HepG2 (cell line): ENCODE measurements around the gene KATNB1. TPM values are rescaled to one million over a fixed set of nuclear protein-coding genes. Genes with fewer than 3 reads are reported as not detected.

Source experiments
- ARID3A ChIP-seq: IDR thresholded peaks from 2 replicates; pipeline ENCODE4 v1.6.1; 2012; ENCODE audit warnings: low read depth, low read length, improper control_type of control experiment
- FLYWCH1 ChIP-seq: sonication (generic); formaldehyde crosslinking; IDR thresholded peaks from 2 replicates; pipeline ENCODE4 v1.8.1; 2023; ENCODE audit warnings: mild to moderate bottlenecking, missing genetic modification reagents
- HDAC2 ChIP-seq: sonication (generic); formaldehyde crosslinking; IDR thresholded peaks from 2 replicates; pipeline ENCODE4 v1.4.0; 2020; ENCODE audit warnings: missing genetic modification reagents
- IRX3 ChIP-seq: sonication (generic); formaldehyde crosslinking; IDR thresholded peaks from 2 replicates; pipeline ENCODE4 v1.8.1; 2023; ENCODE audit warnings: mild to moderate bottlenecking, low read depth, missing genetic modification reagents, borderline replicate concordance
- LBX2 ChIP-seq: sonication (generic); formaldehyde crosslinking; IDR thresholded peaks from 2 replicates; pipeline ENCODE4 v1.5.0; 2020; ENCODE audit warnings: missing genetic modification reagents, mild to moderate bottlenecking, borderline replicate concordance
- MTA3 ChIP-seq: sonication (generic); formaldehyde crosslinking; IDR thresholded peaks from 2 replicates; pipeline ENCODE4 v1.4.0; 2020; ENCODE audit warnings: missing genetic modification reagents
- SAFB2 ChIP-seq: sonication (generic); formaldehyde crosslinking; IDR thresholded peaks from 2 replicates; pipeline ENCODE4 v1.5.1; 2020; ENCODE audit warnings: missing genetic modification reagents, low read depth, mild to moderate bottlenecking, borderline replicate concordance
- SP2 ChIP-seq: sonication (generic); formaldehyde crosslinking; IDR thresholded peaks from 2 replicates; pipeline ENCODE4 v1.5.1; 2020; ENCODE audit warnings: mild to moderate bottlenecking, missing genetic modification reagents
- SYNCRIP ChIP-seq: fragments of 200-400 bp; formaldehyde crosslinking; IDR thresholded peaks from 2 replicates; pipeline ENCODE4 v1.6.1; 2018; ENCODE audit warnings: mild to moderate bottlenecking, low read depth, low read length; ENCODE audit not compliant: insufficient read depth
- ZBTB20 ChIP-seq: sonication (generic); formaldehyde crosslinking; IDR thresholded peaks from 2 replicates; pipeline ENCODE4 v1.8.1; 2023; ENCODE audit warnings: missing genetic modification reagents, low read depth, mild to moderate bottlenecking, borderline replicate concordance
- ZBTB38 ChIP-seq: sonication (generic); formaldehyde crosslinking; IDR thresholded peaks from 2 replicates; pipeline ENCODE4 v1.5.1; 2020; ENCODE audit warnings: mild to moderate bottlenecking, missing genetic modification reagents
- ZFAT ChIP-seq: sonication (generic); formaldehyde crosslinking; conservative IDR thresholded peaks from 2 replicates; pipeline ENCODE4 v1.8.1; 2023; ENCODE audit warnings: missing genetic modification reagents, inconsistent platforms
- ZFP37 ChIP-seq: sonication (generic); formaldehyde crosslinking; IDR thresholded peaks from 2 replicates; pipeline ENCODE4 v1.4.0; 2020; ENCODE audit warnings: missing genetic modification reagents, borderline replicate concordance
- ZFP82 ChIP-seq: sonication (generic); formaldehyde crosslinking; IDR thresholded peaks from 2 replicates; pipeline ENCODE4 v1.5.1; 2020; ENCODE audit warnings: mild to moderate bottlenecking, missing genetic modification reagents, borderline replicate concordance
- ZNF263 ChIP-seq: sonication (generic); formaldehyde crosslinking; IDR thresholded peaks from 2 replicates; pipeline ENCODE4 v1.4.0; 2020; ENCODE audit warnings: missing genetic modification reagents
- ZNF407 ChIP-seq: sonication (generic); formaldehyde crosslinking; IDR thresholded peaks from one replicate; pipeline ENCODE4 v1.5.1; 2020; ENCODE audit warnings: mild to moderate bottlenecking, missing genetic modification reagents; ENCODE audit errors: not compliant biosample characterization
- ZNF530 ChIP-seq: sonication (generic); formaldehyde crosslinking; IDR thresholded peaks from 2 replicates; pipeline ENCODE4 v1.5.0; 2020; ENCODE audit warnings: low read depth, mild to moderate bottlenecking, missing genetic modification reagents
- ZNF704 ChIP-seq: sonication (generic); formaldehyde crosslinking; IDR thresholded peaks from 2 replicates; pipeline ENCODE4 v1.8.1; 2023; ENCODE audit warnings: mild to moderate bottlenecking, inconsistent platforms, moderate library complexity, missing genetic modification reagents, borderline replicate concordance
- ZNF839 ChIP-seq: sonication (generic); formaldehyde crosslinking; IDR thresholded peaks from 2 replicates; pipeline ENCODE4 v1.4.0; 2020; ENCODE audit warnings: missing genetic modification reagents, mild to moderate bottlenecking, borderline replicate concordance
- polyA plus RNA-seq, 8 experiments: library from polyadenylated mRNA; depleted of rRNA in 3 of 8; stranded (reverse) in 7 of 8; unstranded in 1 of 8; fragments of >200 nt; fragmentation: Illumina TruSeq in 4 of 8; extraction: Trizol in 4 of 8; gene quantifications; 2 replicates each; pipeline versions ENCODE4 v1.2.1 to v1.2.3, GENCODE V29; 2011 to 2016; ENCODE audit warnings: low read depth in 4 of 8, missing spikeins in 1 of 8, mixed read lengths in 1 of 8; ENCODE audit not compliant: insufficient read depth in 1 of 8
- total RNA-seq, 5 experiments: library from RNA; depleted of rRNA; stranded (reverse); fragments of >200 nt; fragmentation: Illumina TruSeq; extraction: Trizol; gene quantifications; 2 replicates each; pipeline ENCODE4 v1.2.3, GENCODE V29; 2016; ENCODE audit warnings: low read depth in 1 of 5

KATNB1 gene
- total and polyA plus RNA-seq, 2 of the 13 experiments (the other 11 are each of a cell fraction or from before 2014, with no cell fraction given): 31.5 to 43.5 TPM

GRCh38 chr16:57757326-57757786 lies 21.8 kb downstream of the KATNB1 start (continued):
- TF ChIP-seq ZBTB38 (CRISPR knock-in tag) (peak; percentile 47; the same call in 1 of the 2 replicates), IRX3 (CRISPR knock-in tag) (no peak), LBX2 (no peak; the same call in 1 of the 2 replicates), SAFB2 (CRISPR knock-in tag) (no peak), ZNF263 (CRISPR knock-in tag) (no peak), ZNF530 (CRISPR knock-in tag) (no peak), FLYWCH1 (CRISPR knock-in tag) (no peak), ARID3A (no peak), HDAC2 (no peak), ZFP82 (no peak), ZBTB20 (no peak), ZNF839 (CRISPR knock-in tag) (no peak), ZNF407 (CRISPR knock-in tag) (no peak), ZFP37 (no peak), SYNCRIP (no peak), MTA3 (CRISPR knock-in tag) (no peak), SP2 (peak; percentile 36; the same call in 1 of the 2 replicates), ZFAT (CRISPR knock-in tag) (no peak), ZNF704 (CRISPR knock-in tag) (no peak)
